ENCODE measurements around the gene BIK.

Gene BIK

GRCh38 chr22:43169310-43170130 is 59.0 kb downstream of the BIK start:
- TF ChIP-seq SUZ12 (IDR thresholded peaks at IDR 0.05) (no peak), ARNT (IDR thresholded peaks at IDR 0.05) (no peak), ZNF384 (IDR thresholded peaks at IDR 0.05) (no peak), LEF1 (IDR thresholded peaks at IDR 0.05; ENCODE audit: borderline replicate concordance) (no peak), L3MBTL2 (conservative IDR thresholded peaks at IDR 0.05) (no peak), SP1 (IDR thresholded peaks at IDR 0.05) (no peak)
- ChIA-PET POLR2A (no interaction called here), CTCF (interaction anchor here (0.5 kb wide), 1 partner anchor 66 kb away, joined by 4 read pairs; no protein-coding TSS in a partner anchor)
- DNase-seq (ENCODE audit: extremely low spot score), result no peak

GRCh38 chr22:43170131-43170480 is 59.6 kb downstream of the BIK start:
- DNase-seq (ENCODE audit: extremely low spot score), result no peak
- ChIA-PET POLR2A (no interaction called here), CTCF (no interaction called here)
- TF ChIP-seq LEF1 (IDR thresholded peaks at IDR 0.05; ENCODE audit: borderline replicate concordance), result no peak
- TF ChIP-seq CTBP1 (IDR thresholded peaks at IDR 0.05; ENCODE audit: borderline replicate concordance), result no peak
- TF ChIP-seq NFRKB (IDR thresholded peaks at IDR 0.05), result no peak
- no peak for TF ChIP-seq TARDBP (IDR thresholded peaks at IDR 0.05)
- TF ChIP-seq BHLHE40 (IDR thresholded peaks at IDR 0.05; ENCODE audit: borderline replicate concordance), result no peak
- no peak for TF ChIP-seq L3MBTL2 (conservative IDR thresholded peaks at IDR 0.05)
- no peak for TF ChIP-seq SP1 (IDR thresholded peaks at IDR 0.05)
- TF ChIP-seq FOXK2 (IDR thresholded peaks at IDR 0.05), result no peak
- no peak for TF ChIP-seq ARNT (IDR thresholded peaks at IDR 0.05)
- no peak for TF ChIP-seq HDGF (IDR thresholded peaks at IDR 0.05; ENCODE audit: borderline replicate concordance)
- no peak for TF ChIP-seq FOXA1 (IDR thresholded peaks at IDR 0.05)
- no peak for TF ChIP-seq FOXM1 (IDR thresholded peaks at IDR 0.05; ENCODE audit: borderline replicate concordance)
- TF ChIP-seq ZNF384 (IDR thresholded peaks at IDR 0.05), result no peak
- TF ChIP-seq ELF4 (IDR thresholded peaks at IDR 0.05), result no peak
- no peak for TF ChIP-seq PKNOX1 (IDR thresholded peaks at IDR 0.05)
- no peak for TF ChIP-seq SUZ12 (IDR thresholded peaks at IDR 0.05)

- no peak for DNase-seq (ENCODE audit: extremely low spot score)
- TF ChIP-seq LEF1 (IDR thresholded peaks at IDR 0.05; ENCODE audit: borderline replicate concordance), result no peak
- TF ChIP-seq FOXK2 (IDR thresholded peaks at IDR 0.05), result no peak
- CTCF ChIA-PET, result no interaction called here
- POLR2A ChIA-PET, result interaction anchor here (0.9 kb wide), 1 partner anchor 17 kb away, joined by 5 read pairs; no protein-coding TSS in a partner anchor
Observed at GRCh38 chr22:43171019-43171491, 60.5 kb downstream of the BIK start.

GRCh38 chr22:43171607-43172006 is 61.1 kb downstream of the BIK start:
- POLR2A ChIA-PET, result interaction anchor here (0.9 kb wide), 1 partner anchor 16 kb away, joined by 5 read pairs; no protein-coding TSS in a partner anchor
- CTCF ChIA-PET, result no interaction called here
- TF ChIP-seq ARNT (IDR thresholded peaks at IDR 0.05) (no peak), SUZ12 (IDR thresholded peaks at IDR 0.05) (no peak)
- DNase-seq (ENCODE audit: extremely low spot score), result no peak

GRCh38 chr22:43172191-43172590 is 61.6 kb downstream of the BIK start:
- TF ChIP-seq FOXK2 (IDR thresholded peaks at IDR 0.05), result no peak
- TF ChIP-seq PKNOX1 (IDR thresholded peaks at IDR 0.05), result no peak
- no peak for TF ChIP-seq HDGF (IDR thresholded peaks at IDR 0.05; ENCODE audit: borderline replicate concordance)
- TF ChIP-seq SP1 (IDR thresholded peaks at IDR 0.05), result no peak
- no peak for TF ChIP-seq FOXM1 (IDR thresholded peaks at IDR 0.05; ENCODE audit: borderline replicate concordance)
- no peak for TF ChIP-seq ARNT (IDR thresholded peaks at IDR 0.05)
- no peak for TF ChIP-seq SUZ12 (IDR thresholded peaks at IDR 0.05)
- no peak for TF ChIP-seq FOXA1 (IDR thresholded peaks at IDR 0.05)
- TF ChIP-seq ELF4 (IDR thresholded peaks at IDR 0.05), result no peak
- no peak for TF ChIP-seq L3MBTL2 (conservative IDR thresholded peaks at IDR 0.05)
- TF ChIP-seq CTBP1 (IDR thresholded peaks at IDR 0.05; ENCODE audit: borderline replicate concordance), result no peak
- no peak for TF ChIP-seq NFRKB (IDR thresholded peaks at IDR 0.05)
- no peak for TF ChIP-seq LEF1 (IDR thresholded peaks at IDR 0.05; ENCODE audit: borderline replicate concordance)
- no peak for TF ChIP-seq ZNF384 (IDR thresholded peaks at IDR 0.05)
- no peak for TF ChIP-seq TARDBP (IDR thresholded peaks at IDR 0.05)
- no peak for TF ChIP-seq BHLHE40 (IDR thresholded peaks at IDR 0.05; ENCODE audit: borderline replicate concordance)
- ChIA-PET POLR2A (no interaction called here), CTCF (no interaction called here)
- DNase-seq (ENCODE audit: extremely low spot score), result no peak

GRCh38 chr22:43173566-43173965 is 63.0 kb downstream of the BIK start:
- CTCF ChIA-PET, result no interaction called here
- POLR2A ChIA-PET, result interaction anchor here (1.0 to 1.8 kb wide), 3 partner anchors 10 to 52 kb away, joined by 3 to 4 read pairs (median 3); no protein-coding TSS in a partner anchor
- DNase-seq (ENCODE audit: extremely low spot score), result no peak
- TF ChIP-seq ELF4 (IDR thresholded peaks at IDR 0.05), result no peak
- no peak for TF ChIP-seq FOXK2 (IDR thresholded peaks at IDR 0.05)
- TF ChIP-seq CTBP1 (IDR thresholded peaks at IDR 0.05; ENCODE audit: borderline replicate concordance), result no peak
- no peak for TF ChIP-seq LEF1 (IDR thresholded peaks at IDR 0.05; ENCODE audit: borderline replicate concordance)

GRCh38 chr22:43173976-43174720 is 63.6 kb downstream of the BIK start:
- no peak for DNase-seq (ENCODE audit: extremely low spot score)
- TF ChIP-seq SP1 (IDR thresholded peaks at IDR 0.05) (no peak), L3MBTL2 (conservative IDR thresholded peaks at IDR 0.05) (no peak), ARNT (IDR thresholded peaks at IDR 0.05) (no peak), PKNOX1 (IDR thresholded peaks at IDR 0.05) (no peak), TARDBP (IDR thresholded peaks at IDR 0.05) (no peak), ELF4 (IDR thresholded peaks at IDR 0.05) (no peak), FOXK2 (IDR thresholded peaks at IDR 0.05) (no peak), CTBP1 (IDR thresholded peaks at IDR 0.05; ENCODE audit: borderline replicate concordance) (no peak)
- ChIA-PET CTCF (no interaction called here), POLR2A (interaction anchor here (1.0 to 1.8 kb wide), 3 partner anchors 10 to 52 kb away, joined by 3 to 4 read pairs (median 3); no protein-coding TSS in a partner anchor)
